Measurements from ENCODE around the gene ABHD12.
"Not testable (repeated sequence)": the region's sequence is repeated elsewhere in the genome, so short reads cannot be mapped to it uniquely, and the experiment has no call there.

The ABHD12 gene

DNA sequence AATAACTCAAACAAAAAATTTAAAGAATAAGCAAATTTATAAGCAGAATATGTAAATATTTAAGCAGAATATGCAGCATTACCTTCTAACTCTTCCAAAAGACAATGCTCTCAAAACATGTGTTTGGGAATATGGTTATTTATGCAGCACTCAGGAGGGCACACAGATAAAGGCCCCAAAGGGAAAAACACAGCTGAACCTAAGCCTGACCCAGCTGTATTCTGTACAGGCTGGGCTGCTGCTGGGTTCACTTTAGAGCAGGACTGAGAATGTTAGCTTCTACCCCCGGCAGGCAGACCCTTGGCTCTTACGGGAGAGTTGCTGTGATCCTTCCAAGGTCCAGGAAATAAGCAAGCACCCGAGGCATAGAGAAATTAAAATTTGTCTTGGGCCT lies 37.3 kb downstream of the ABHD12 start:
- DNase-seq, result no peak

DNA sequence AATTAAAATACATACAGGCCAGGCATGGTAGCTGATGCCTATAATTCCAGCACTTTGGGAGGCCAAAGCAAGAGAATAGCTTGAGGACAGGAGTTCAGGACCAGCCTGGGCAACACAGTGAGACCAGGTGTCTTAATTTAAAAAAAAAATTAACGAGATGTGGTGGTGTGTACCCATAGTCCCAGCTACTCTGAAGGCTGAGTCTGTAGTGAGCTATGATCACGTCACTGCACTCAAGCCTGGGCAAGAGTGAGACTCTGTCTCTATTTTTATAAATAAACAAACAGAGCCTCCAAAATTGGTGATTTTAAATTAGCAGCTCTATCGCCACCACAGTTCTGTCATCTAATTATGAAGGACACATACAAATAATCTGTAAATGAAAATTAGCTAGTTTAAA lies 37.9 kb downstream of the ABHD12 start:
- DNase-seq, result no peak

DNA sequence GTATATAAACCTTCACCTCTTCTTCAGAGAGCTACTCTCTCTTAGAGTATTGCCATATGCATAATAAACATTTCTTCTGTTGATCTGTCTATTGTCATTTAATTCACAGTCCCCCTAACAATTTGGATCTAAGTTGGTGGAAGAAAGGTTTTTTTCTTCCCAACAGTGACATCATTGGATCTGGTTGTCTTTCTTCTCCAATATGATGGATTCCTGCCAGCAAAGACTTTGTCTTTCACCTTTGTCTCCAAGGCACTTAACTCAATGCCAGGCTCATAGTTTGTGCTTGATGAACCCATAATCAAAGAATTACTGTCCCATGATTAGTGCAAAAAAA lies 39.6 kb downstream of the ABHD12 start:
- no peak for DNase-seq

- no peak for DNase-seq
These were observed 44.3 kb downstream of the ABHD12 start for GRCh38 chr20:25346349-25346748.

GRCh38 chr20:25345721-25346120 lies 44.9 kb downstream of the ABHD12 start:
- no peak for DNase-seq

GRCh38 chr20:25344634-25345033 lies 46.0 kb downstream of the ABHD12 start:
- no peak for DNase-seq

DNA sequence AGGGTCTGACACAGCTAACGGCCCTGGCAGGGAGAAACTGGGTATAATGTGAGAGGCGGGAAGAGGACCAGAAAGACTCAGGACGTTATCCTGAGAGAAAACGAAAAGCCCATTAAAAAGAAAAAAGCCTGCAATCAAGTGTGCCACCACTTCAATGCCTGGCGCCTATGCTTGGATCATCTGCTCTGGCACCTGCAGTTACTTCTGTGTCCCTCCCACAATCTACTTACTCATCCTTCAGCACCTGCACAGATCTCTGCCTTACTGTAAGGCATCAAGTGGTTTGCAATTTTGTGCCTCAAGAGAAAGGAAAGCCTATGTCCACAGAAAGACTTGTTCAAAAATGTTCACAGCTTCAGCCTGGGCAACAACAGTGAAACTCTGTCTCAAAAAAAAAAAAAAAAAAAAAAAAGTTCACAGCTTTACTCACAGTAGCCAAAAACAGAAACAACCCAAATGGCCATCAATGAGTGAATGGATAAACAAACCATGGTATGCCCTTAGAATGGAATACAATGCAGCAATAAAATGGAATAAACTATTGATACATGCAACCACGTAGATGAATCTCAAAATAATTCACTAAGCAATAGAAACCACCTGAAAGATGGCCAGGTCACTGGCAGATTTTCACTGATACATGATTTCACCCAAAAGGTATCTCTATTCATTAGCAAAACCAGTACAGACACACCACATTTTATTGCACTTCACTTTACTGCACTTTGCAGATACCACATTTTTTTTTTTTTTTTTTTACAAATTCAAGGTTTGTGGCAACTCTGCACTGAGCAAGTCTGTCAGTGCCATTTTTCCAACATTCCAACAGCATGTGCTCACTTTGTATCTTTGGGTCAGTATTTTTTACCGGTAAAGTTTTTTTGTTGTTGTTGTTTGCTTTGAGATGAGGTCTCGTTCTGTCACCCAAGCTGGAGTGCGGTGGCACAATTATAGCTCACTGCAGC lies 48.6 kb downstream of the ABHD12 start:
- no peak for DNase-seq

DNA sequence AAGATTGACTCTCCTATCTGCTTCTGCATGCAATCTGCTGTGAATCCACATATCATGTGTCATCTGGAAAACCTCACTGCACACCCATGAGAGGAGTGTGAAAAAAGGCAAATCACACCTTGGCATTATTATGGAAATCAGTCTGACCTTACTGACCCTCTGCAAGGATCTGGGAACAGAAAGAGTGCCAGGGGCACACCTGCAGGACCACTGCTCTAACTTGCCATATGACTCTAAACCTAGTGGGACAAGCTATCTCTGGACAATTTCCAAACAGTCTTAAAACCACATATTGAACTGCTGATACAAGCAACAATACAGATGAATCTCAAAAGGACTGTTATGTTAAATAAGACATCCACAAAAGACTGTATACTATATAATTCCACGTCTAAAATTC lies 50.3 kb downstream of the ABHD12 start:
- DNase-seq, result no peak

- no peak for DNase-seq
These were observed 51.0 kb downstream of the ABHD12 start for GRCh38 chr20:25339608-25340007.

- no peak for DNase-seq
These were observed 52.3 kb downstream of the ABHD12 start for GRCh38 chr20:25338112-25339023.

- no peak for DNase-seq
These were observed 53.8 kb downstream of the ABHD12 start for GRCh38 chr20:25336561-25337422.

- not testable (repeated sequence) for DNase-seq
These were observed 55.7 kb downstream of the ABHD12 start for GRCh38 chr20:25334972-25335371.

DNA sequence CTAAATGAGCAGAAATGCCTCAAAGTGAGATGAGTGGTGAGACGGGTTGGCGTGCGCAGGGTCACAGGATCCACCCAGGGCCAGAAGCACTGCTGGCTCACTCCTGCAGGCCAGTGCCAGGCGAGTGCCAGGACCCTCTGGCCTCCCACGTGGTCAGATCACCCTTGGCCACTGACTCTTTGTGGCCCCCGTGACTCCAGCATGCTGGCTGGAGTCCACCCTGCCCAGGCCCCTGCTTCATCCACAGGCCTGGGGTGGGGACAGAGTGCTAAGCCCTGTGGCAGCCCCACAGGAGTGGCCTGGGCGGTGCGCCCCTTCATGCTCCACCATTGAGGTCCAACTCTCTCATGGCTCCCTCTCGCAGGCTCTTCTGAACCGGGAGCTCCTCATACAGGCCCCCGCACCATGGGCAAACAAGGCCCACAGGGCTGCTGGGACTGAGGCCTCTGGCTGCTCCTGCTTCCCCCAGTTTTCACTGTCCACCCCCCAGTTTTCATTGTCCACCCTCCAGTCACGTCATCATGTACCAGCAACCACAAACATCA lies 61.6 kb downstream of the ABHD12 start:
- no peak for DNase-seq

DNA sequence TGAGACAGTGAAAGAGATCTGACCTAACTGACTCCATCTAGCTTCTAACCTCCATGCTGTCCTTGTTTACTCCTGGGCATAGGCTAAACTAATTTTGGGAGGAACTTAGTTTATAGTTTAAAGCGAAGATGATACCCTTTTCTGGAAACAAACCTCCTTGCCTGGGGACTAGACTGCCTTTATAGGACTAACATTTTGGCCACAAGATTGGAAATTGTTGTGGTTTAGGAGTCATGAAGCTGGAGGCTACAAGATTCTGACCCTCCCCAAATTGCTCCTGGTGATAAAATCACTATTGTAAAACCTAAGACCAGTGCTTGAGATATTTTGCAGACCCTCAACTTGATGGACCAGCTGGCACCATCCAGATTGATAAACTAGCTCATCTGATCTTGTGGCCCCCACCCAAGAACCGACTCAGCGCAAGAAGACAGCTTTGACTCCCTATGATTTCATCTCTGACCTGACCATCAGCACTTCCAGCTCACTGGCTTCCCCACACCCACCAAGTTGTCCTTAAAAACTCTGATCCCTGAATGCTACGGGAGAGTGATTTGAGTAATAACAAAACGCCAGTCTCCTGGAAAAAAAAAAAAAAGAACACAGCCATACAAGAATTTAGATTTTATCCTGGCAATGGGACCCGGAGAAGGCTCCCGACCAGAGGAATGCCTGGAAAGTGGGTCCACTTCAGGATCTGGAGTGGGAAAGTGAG lies 63.0 kb downstream of the ABHD12 start:
- no peak for DNase-seq

DNA sequence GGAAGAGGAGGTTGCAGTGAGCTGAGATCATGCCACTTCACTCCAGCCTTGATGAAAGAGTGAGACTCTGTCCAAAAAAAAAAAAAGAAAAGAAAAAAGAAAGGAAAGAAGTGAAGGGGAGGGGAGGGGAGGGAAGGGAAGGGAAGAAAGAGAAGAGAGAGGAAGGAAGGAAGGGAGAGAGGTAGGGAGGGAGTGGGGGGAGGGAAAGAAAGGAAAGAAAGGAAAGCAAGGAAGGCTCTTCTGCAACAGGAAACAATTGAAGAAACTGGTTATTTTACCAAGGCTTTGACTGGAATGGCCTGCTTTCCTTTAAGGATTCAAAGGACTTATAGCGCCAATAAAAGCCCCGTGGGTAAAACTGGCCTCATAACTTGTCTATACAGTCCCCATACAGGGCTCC lies 64.6 kb downstream of the ABHD12 start:
- no peak for DNase-seq

DNA sequence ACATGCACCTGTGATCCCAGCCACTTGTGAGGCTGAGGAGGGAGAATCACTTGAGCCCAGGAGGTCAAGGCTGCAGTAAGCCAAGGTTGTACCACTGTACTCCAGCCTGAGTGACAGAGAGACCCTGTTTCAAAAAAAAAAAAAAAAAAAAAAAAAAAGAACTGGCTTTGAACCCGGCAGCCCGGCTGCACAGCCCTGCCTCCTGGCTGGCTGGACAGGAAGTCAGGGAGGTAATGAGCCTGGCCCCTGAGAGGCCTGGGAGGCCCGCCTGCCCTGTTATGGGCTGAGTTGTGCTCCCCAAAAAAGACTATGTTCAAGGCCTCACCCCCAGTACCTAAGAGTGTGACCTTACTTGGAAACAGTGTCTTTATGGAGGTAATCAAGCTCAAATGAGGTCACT lies 65.6 kb downstream of the ABHD12 start:
- DNase-seq, result no peak

- DNase-seq, result no peak
These were observed 66.2 kb downstream of the ABHD12 start for GRCh38 chr20:25324412-25324811.

- no peak for DNase-seq
These were observed 67.0 kb downstream of the ABHD12 start for GRCh38 chr20:25323496-25324246.

DNA sequence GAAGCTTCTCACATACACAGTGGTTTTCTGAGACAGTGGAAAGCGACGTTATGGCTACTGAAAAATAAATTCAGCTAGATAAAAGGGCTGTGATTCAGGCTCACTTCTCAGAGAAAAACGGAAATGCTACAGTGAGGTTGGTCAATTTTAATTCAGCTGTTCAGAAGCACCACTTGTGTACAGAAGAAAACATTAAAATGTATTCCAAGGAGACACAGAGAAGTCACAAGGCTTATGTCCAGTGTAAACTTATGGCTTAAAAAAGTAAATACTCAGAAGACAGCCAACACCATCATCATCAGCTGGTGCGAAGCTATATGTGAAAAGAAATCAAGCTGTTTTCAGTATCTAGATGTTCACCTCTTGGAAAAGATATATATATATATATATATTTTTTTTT lies 68.6 kb downstream of the ABHD12 start:
- no peak for DNase-seq

GRCh38 chr20:25321262-25321831 lies 69.3 kb downstream of the ABHD12 start:
- no peak for DNase-seq
